Measurements from ENCODE around the gene FAM163B. TPM values are rescaled to one million over a fixed set of nuclear protein-coding genes. Genes with fewer than 3 reads are reported as not detected.

Gene FAM163B
- polyA plus RNA-seq, 3 donors, result 0.17 to 0.39 TPM; not detected in 1

DNA sequence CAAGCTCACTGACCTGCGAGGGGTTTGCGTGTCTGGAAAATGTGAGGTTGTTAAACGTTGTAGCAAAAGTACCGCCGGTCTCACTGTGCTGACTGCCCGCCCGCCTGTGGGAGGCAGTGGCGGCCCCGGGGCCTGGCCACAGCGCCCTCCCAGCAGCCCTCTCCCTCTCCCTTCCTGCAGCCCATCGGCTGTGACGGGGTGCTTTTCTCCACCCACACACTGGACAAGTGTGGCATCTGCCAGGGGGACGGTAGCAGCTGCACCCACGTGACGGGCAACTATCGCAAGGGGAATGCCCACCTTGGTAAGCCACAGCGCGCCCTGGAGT, 68.5 kb downstream of the FAM163B start:
- no peak for DNase-seq (ENCODE audit: extremely low read depth in 1 of 11, low read depth in 9 of 11, low spot score in 4 of 11)

GRCh38 chr9:133539991-133540697, 69.0 kb downstream of the FAM163B start:
- no peak for DNase-seq (ENCODE audit: extremely low read depth in 1 of 11, low read depth in 9 of 11, low spot score in 4 of 11)

GRCh38 chr9:133538851-133539833, 70.0 kb downstream of the FAM163B start:
- no peak for DNase-seq (ENCODE audit: extremely low read depth in 1 of 11, low read depth in 9 of 11, low spot score in 4 of 11)

DNA sequence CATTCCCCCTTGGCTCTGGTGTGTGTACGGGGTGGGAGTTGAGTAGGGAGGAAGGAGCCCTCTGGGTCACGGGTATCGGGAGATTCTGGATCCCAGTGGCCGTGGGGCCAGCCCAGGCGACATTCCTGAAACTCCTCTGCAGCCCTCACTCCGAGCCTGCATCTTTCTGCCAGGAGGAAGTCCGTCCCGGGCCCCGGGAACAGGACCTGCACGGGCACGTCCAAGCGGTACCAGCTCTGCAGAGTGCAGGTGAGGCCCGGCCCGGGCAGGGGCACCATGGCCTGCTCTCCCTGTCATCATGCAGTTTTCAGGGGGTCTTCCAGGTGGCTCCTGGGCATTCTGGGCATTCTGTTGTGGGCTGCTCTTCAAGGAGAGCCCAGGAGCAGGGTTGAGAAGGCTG, 71.0 kb downstream of the FAM163B start:
- no peak for DNase-seq (ENCODE audit: extremely low read depth in 1 of 11, low read depth in 9 of 11, low spot score in 4 of 11)

- DNase-seq (ENCODE audit: extremely low read depth in 1 of 11, low read depth in 9 of 11, low spot score in 4 of 11), result no peak
Observed at GRCh38 chr9:133537257-133537656, 71.9 kb downstream of the FAM163B start.

GRCh38 chr9:133536536-133536935, 72.7 kb downstream of the FAM163B start:
- DNase-seq (ENCODE audit: extremely low read depth in 1 of 11, low read depth in 9 of 11, low spot score in 4 of 11), result no peak

- no peak for DNase-seq (ENCODE audit: extremely low read depth in 1 of 11, low read depth in 9 of 11, low spot score in 4 of 11)
Observed at GRCh38 chr9:133536080-133536479, 73.1 kb downstream of the FAM163B start.

- no peak for DNase-seq (ENCODE audit: extremely low read depth in 1 of 11, low read depth in 9 of 11, low spot score in 4 of 11)
Observed at GRCh38 chr9:133535306-133535877, 73.8 kb downstream of the FAM163B start.

- DNase-seq (ENCODE audit: extremely low read depth in 1 of 11, low read depth in 9 of 11, low spot score in 4 of 11), result peak in 9 of 11 donors; percentile 66 to 84 (median 77)
Observed at GRCh38 chr9:133534346-133535291, 74.6 kb downstream of the FAM163B start, which contains the start of gene ADAMTSL2. Gene ADAMTSL2, plus strand, starts transcription at chr9:133534704. Its CDS starts 2,009 bp downstream, at chr9:133536713.

- no peak for DNase-seq (ENCODE audit: extremely low read depth in 1 of 11, low read depth in 9 of 11, low spot score in 4 of 11)
Observed at GRCh38 chr9:133533857-133534256, 75.3 kb downstream of the FAM163B start.

DNA sequence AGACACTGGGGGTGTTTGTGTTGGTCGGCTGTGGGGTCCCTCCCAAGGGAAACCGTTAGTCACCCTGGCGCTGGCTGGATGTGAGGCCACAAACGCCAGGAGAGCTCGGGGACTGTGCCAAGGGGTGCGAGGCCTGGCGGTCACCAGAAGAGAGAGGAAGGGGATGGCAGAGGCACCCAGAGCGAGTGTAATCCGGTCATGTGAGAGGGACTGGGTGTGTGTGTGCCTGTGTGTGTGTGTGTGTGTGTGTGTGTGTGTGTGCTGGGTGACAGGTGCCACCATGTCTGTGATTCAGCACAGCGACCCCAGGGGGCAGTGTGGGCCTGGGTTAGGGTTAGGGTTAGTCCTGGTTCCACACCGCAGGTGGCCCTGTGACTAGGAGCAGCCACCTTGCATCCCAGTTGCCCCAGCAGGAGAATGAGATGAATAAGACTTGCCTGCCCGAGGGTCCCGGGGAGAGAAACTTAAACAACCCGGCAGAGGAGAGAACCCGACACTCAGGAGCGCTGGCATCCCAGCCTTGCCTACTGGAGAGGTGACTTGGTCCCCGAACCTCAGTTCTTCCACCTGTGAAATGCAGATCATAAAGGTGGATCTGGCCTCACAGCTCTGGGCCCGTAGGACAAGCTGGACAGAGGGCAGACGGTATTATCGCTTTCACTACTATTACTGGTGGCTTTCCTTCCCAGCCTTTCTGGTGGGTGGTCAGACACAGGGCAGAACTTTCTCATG, 76.1 kb downstream of the FAM163B start:
- DNase-seq (ENCODE audit: extremely low read depth in 1 of 11, low read depth in 9 of 11, low spot score in 4 of 11), result no peak

DNA sequence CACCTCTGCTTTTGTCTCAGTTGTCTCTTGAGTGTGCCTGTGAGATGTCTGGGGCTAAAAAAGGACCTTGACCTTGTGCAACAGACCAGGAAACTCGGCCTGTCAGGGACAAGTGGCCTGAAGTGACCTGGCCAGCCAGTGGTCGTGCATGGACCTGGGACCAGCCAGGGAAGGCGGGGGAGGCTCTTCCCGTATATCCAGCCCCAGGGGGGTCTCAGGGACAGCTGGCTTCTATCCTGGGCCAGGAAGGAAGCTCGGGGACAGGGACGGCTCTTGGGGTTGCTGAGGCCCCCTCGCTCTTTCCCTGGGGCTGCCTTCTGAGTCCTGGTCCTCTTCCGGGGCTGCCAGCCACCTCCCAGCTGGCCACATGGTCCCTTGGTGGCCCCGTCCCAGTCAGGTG, 77.9 kb downstream of the FAM163B start:
- no peak for DNase-seq (ENCODE audit: extremely low read depth in 1 of 11, low read depth in 9 of 11, low spot score in 4 of 11)

GRCh38 chr9:133529874-133530273, 79.3 kb downstream of the FAM163B start:
- DNase-seq (ENCODE audit: extremely low read depth in 1 of 11, low read depth in 9 of 11, low spot score in 4 of 11), result no peak

DNA sequence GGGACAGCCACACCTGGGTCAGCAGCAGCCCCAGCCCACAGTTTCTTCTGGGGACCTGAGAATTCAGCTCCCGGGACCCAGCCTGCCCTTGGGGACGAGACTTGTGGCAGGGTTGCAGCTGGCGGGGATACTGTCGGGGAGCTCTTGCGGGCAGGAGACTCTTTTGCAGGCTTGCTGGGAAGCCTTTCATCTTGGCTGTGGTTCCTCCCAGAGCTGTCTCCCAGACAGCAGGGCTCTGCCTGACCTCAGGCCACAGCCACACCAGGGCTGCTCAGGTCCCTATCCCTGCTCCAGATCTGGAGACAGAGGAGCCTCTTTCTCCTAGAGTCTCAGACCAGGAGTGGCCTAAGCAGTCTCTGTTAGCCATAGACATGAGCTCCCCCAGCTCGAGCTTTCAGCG, 79.7 kb downstream of the FAM163B start:
- no peak for DNase-seq (ENCODE audit: extremely low read depth in 1 of 11, low read depth in 9 of 11, low spot score in 4 of 11)

GRCh38 chr9:133528876-133529241, 80.3 kb downstream of the FAM163B start:
- no peak for DNase-seq (ENCODE audit: extremely low read depth in 1 of 11, low read depth in 9 of 11, low spot score in 4 of 11)

GRCh38 chr9:133528001-133528875, 81.0 kb downstream of the FAM163B start:
- DNase-seq (ENCODE audit: extremely low read depth in 1 of 11, low read depth in 9 of 11, low spot score in 4 of 11), result no peak

DNA sequence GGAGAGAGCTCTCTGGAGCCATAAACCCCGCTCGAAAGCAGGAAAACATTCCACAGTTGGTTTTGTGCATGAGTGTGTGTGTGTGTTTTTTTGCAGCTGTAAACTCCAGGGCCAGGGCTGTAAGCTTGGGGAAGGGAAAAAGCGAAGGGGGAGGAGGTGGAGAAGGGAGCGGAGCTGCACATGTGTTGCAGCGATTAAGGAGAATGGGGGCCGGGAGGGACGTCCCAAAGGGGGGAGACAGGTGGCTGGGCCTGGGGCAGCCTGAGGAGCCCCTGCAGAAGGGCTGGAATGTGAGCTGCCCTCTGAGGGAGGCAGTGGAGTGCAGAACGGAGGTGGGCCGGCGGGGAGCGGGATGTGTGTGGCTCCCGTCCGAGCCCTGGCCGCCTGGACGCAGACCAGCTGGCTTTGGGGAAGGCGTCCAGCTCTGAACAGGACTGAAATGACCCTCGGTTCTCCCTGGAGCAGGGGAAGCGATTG, 81.7 kb downstream of the FAM163B start:
- DNase-seq (ENCODE audit: extremely low read depth in 1 of 11, low read depth in 9 of 11, low spot score in 4 of 11), result peak in 4 of 11 donors; percentile 58 to 71 (median 66)
